ENCODE data around the gene POP7.
"Not testable (repeated sequence)": the region's sequence is repeated elsewhere in the genome, so short reads cannot be mapped to it uniquely, and the experiment has no call there.

POP7 gene

DNA sequence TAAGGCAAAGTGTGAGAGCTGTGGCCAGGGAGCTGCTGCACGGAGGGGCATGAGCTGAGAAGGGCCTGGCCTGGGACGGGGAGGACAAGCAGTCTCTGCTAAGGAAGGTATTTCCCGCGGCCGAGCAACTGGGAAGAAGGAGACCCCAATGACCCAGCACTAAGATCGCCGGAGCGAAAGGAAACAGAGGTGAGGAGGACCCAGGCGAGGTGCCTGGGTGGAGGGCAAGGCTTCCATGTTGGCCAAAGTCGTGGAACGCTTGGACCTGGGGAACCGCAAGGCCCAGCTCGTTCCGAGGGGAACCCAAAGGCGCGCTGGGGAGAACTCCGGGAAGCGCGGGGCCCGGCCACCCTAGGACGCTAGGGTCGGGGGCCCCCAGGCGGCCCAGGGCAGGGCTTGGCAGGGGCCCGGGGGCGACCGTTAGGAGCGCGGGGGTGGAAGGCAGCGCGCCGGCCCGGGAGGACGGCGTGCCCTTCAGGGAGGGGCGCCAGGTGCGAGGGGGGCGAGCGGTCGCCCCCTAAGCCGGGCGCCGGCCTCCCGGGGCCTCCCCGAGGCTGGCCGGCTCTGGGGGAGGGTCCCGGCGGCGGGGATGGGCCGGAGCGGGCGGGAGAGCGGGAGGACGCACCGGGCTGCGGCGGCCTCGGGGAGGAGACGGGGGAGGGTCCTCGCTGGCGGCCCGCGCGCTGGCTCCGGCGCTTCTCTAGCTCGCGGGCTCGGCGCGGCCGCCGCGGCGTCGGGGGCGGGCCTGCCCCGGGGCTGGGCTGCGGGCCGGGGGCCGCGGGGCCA is 12.4 kb upstream of the POP7 start:
- Mint-ChIP-seq H3K36me3 (peaks cover 5% of the 10 kb centered on the region), H3K27me3 (no peaks in the 10 kb centered on the region), H3K27ac (peak overlapping the region; percentile 90), H3K4me3 (peak overlapping the region; percentile 91), H3K9me3 (no peaks in the 10 kb centered on the region), H3K4me1 (peaks cover 31% of the 10 kb centered on the region)
- peak; percentile 31 for ATAC-seq (ENCODE audit: low read depth)
- no peak for DNase-seq (ENCODE audit: low spot score in 2 of 2)

DNA sequence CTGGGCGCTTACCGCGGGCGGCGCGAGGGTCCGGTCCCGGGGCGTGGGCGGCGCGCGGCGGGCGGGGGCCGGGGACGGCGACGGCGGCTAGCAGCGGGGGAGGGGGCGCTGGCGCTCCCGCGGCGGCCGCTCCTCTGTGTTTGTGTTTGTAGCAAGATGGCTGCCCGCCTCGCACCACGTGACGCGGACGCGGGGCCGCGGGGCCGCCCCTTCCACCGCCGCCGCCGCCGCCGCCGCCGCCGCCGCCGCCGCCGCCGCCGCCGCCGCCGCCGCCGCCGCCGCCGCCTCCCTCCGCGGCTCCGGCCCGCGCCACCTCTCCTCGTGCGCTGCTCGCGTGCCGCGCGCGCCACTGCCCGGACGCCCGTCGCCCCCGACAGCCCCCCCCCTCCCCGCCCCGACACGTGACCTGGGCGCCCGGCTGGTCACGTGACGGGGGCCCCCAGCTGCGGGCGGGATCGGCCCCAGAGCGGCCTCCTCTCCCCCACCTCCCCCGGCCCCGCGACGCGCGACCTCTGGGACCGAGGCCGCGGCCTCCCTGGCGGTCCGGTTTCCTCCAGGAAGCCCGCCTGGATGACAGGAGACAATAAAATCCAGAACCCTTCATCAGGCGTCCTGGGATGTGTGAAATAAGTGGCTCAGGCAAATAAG is 11.7 kb upstream of the POP7 start, which contains the start of gene GIGYF1:
TSS of gene GIGYF1 (minus strand) at position 153 of the 648 bp plus-strand sequence. CDS start 6,012 bp downstream, outside the sequence.
- peak; percentile 46 to 69 for DNase-seq (ENCODE audit: low spot score in 2 of 2)
- Mint-ChIP-seq H3K27me3 (no peaks in the 10 kb centered on the region), H3K4me1 (peaks cover 26% of the 10 kb centered on the region), H3K36me3 (no peaks in the 10 kb centered on the region), H3K9me3 (no peaks in the 10 kb centered on the region), H3K27ac (peak within 1 kb of the TSS; percentile 90), H3K4me3 (peak within 1 kb of the TSS; percentile 91)
- ATAC-seq (ENCODE audit: low read depth): peak; percentile 73

DNA sequence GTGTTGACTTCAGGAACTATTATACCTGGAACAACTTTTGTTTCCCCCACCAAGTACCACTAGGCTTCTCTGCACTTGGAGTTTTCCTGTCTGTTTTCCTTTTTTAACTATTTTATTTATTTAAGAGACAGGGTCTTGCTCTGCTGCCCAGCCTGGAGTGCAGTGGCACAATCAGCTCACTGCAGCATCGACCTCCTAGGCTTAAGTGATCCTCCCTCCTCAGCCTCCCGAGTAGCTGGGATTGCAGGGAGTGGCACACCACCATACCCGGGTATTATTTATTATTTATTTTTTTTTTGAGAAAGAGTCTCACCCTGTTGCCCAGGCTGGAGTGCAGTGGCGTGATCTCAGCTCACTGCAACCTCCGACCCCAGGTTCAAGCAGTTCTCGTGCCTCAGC is 9.8 kb upstream of the POP7 start:
- H3K36me3 Mint-ChIP-seq: no peaks in the 10 kb centered on the region
- no peak for DNase-seq (ENCODE audit: low spot score in 2 of 2)
- H3K9me3 Mint-ChIP-seq: no peaks in the 10 kb centered on the region
- H3K4me1 Mint-ChIP-seq: peaks cover 22% of the 10 kb centered on the region
- no peak for ATAC-seq (ENCODE audit: low read depth)
- H3K27ac Mint-ChIP-seq: peak overlapping the region; percentile 73
- H3K27me3 Mint-ChIP-seq: no peaks in the 10 kb centered on the region
- no peak overlapping the region for H3K4me3 Mint-ChIP-seq

GRCh38 chr7:100699018-100699417 is 6.9 kb upstream of the POP7 start:
- Mint-ChIP-seq H3K9me3 (no peaks in the 10 kb centered on the region), H3K4me1 (peaks cover 5% of the 10 kb centered on the region), H3K4me3 (no peak overlapping the region), H3K27me3 (no peaks in the 10 kb centered on the region), H3K27ac (no peak overlapping the region), H3K36me3 (no peaks in the 10 kb centered on the region)
- no peak for DNase-seq (ENCODE audit: low spot score in 2 of 2)
- ATAC-seq (ENCODE audit: low read depth): no peak

DNA sequence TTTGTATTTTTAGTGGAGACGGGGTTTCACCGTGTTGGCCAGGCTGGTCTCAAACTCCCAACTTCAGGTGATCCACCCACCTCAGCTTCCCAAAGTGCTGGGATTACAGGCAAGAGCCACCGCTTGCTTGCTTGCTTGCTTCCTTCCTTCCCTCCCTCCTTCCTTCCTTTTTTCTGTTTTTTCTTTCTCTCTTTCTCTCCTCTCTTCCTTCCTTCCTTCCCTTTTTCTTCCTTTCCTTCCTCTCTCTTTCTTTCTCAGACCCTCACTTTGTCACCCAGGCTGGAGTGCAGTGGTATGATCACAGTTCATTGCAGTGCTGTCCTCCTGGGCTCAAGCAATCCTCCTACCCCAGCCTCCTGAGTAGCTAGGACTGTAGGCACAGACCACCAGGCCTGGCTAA is 4.8 kb upstream of the POP7 start:
- H3K27ac Mint-ChIP-seq; H3K4me1 Mint-ChIP-seq; H3K36me3 Mint-ChIP-seq; DNase-seq (ENCODE audit: low spot score in 2 of 2); H3K9me3 Mint-ChIP-seq; ATAC-seq (ENCODE audit: low read depth); H3K27me3 Mint-ChIP-seq; H3K4me3 Mint-ChIP-seq: not testable (repeated sequence)

DNA sequence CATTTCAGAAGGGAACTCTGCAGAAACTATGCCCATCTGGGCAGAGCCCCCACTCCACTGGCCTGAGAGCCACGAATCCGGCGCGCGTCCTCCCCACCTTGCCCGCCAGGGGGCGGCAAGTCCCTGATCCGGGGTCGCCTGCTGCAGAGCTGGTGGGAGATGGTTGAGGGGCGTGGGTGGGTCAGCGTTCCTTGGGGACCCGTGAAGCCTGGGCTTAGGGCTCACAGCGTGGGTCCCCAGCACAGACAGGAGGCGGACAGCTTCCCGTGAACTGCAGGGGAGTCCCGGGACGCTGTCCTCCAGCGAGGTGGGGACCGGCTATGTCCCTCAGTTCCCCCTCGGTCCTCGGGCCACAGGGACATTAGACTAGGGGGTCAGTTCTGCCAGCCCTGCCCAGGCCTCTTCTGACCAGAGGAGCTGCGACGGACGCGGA is 585 bp upstream of the POP7 start:
- Mint-ChIP-seq H3K4me3 (peak overlapping the region; percentile 95), H3K4me1 (peaks cover 8% of the 10 kb centered on the region), H3K36me3 (peaks cover 2% of the 10 kb centered on the region), H3K27ac (peak overlapping the region; percentile 91), H3K27me3 (no peaks in the 10 kb centered on the region), H3K9me3 (no peaks in the 10 kb centered on the region)
- peak; percentile 55 for ATAC-seq (ENCODE audit: low read depth)
- peak; percentile 81 to 87 for DNase-seq (ENCODE audit: low spot score in 2 of 2)

DNA sequence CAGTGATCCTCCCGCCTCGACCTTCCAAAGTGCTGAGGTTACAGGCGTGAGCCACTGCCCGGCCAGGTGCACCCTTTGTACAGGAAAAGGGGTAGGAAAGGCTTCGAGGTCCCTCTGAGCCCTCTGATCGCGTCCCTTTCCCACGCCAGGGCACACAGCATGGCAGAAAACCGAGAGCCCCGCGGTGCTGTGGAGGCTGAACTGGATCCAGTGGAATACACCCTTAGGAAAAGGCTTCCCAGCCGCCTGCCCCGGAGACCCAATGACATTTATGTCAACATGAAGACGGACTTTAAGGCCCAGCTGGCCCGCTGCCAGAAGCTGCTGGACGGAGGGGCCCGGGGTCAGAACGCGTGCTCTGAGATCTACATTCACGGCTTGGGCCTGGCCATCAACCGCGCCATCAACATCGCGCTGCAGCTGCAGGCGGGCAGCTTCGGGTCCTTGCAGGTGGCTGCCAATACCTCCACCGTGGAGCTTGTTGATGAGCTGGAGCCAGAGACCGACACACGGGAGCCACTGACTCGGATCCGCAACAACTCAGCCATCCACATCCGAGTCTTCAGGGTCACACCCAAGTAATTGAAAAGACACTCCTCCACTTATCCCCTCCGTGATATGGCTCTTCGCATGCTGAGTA is 871 bp downstream of the POP7 start:
- Mint-ChIP-seq H3K27me3 (no peaks in the 10 kb centered on the region), H3K9me3 (no peaks in the 10 kb centered on the region), H3K27ac (peak overlapping the region; percentile 91), H3K36me3 (peaks cover 2% of the 10 kb centered on the region), H3K4me3 (peak overlapping the region; percentile 95), H3K4me1 (peaks cover 8% of the 10 kb centered on the region)
- ATAC-seq (ENCODE audit: low read depth): no peak
- DNase-seq (ENCODE audit: low spot score in 2 of 2): no peak

DNA sequence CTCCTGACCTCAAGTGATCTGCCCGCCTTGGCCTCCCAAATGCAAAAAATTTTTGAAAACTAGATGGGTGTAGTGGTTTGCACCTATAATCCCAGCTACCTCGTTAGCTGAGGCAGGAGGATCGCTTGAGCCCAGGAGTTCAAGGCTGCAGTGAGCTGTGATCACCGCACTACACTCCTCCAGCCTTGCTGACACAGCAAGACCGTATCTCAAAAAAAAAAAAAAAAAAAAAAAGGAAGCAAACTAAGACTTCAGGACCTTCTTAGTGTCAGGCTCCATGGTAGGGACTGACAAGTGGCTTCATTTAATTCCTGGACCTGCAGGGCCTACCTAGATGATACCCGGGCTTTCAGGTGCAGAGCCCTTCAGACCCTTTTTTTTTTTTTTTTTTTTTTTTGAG is 2.5 kb downstream of the POP7 start:
- ATAC-seq (ENCODE audit: low read depth) (no peak), DNase-seq (ENCODE audit: low spot score in 2 of 2) (no peak)
- H3K27me3 Mint-ChIP-seq: no peaks in the 10 kb centered on the region
- H3K27ac Mint-ChIP-seq: no peak overlapping the region
- H3K4me1 Mint-ChIP-seq: peaks cover 8% of the 10 kb centered on the region
- no peaks in the 10 kb centered on the region for H3K9me3 Mint-ChIP-seq
- H3K4me3 Mint-ChIP-seq: no peak overlapping the region
- peaks cover 2% of the 10 kb centered on the region for H3K36me3 Mint-ChIP-seq

GRCh38 chr7:100710452-100710851 is 4.5 kb downstream of the POP7 start:
- no peak overlapping the region for H3K27ac Mint-ChIP-seq
- no peaks in the 10 kb centered on the region for H3K27me3 Mint-ChIP-seq
- peaks cover 8% of the 10 kb centered on the region for H3K4me1 Mint-ChIP-seq
- DNase-seq (ENCODE audit: low spot score in 2 of 2) (no peak), ATAC-seq (ENCODE audit: low read depth) (no peak)
- H3K36me3 Mint-ChIP-seq: peaks cover 2% of the 10 kb centered on the region
- no peak overlapping the region for H3K4me3 Mint-ChIP-seq
- no peaks in the 10 kb centered on the region for H3K9me3 Mint-ChIP-seq

GRCh38 chr7:100711369-100711768 is 5.4 kb downstream of the POP7 start:
- DNase-seq (ENCODE audit: low spot score in 2 of 2): no peak
- no peaks in the 10 kb centered on the region for H3K9me3 Mint-ChIP-seq
- no peak overlapping the region for H3K4me3 Mint-ChIP-seq
- H3K27me3 Mint-ChIP-seq: no peaks in the 10 kb centered on the region
- H3K4me1 Mint-ChIP-seq: peaks cover 8% of the 10 kb centered on the region
- H3K36me3 Mint-ChIP-seq: peaks cover 2% of the 10 kb centered on the region
- H3K27ac Mint-ChIP-seq: no peak overlapping the region
- no peak for ATAC-seq (ENCODE audit: low read depth)

DNA sequence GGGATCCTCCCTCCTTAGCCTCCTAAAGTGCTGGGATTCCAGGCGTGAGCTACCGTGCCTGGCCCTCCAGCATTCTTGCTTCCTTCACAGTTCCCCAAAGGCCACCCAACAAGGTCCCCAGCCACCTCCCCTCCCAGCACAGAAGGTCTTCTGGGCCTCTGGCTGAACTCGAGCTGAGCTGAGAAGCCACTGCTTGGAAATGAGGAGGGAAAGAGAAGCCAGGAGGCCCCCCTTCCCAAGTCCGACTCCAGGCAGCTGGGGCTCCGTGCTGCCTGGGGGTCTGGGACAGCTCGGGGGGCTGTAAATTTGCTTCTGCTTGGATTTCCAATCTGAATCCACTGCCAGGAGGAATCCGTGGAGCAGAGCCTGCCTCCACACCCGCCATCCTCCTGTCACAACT is 8.8 kb downstream of the POP7 start:
- peaks cover 5% of the 10 kb centered on the region for H3K36me3 Mint-ChIP-seq
- no peak overlapping the region for H3K4me3 Mint-ChIP-seq
- no peak for ATAC-seq (ENCODE audit: low read depth)
- no peak for DNase-seq (ENCODE audit: low spot score in 2 of 2)
- peaks cover 11% of the 10 kb centered on the region for H3K9me3 Mint-ChIP-seq
- no peak overlapping the region for H3K27ac Mint-ChIP-seq
- no peaks in the 10 kb centered on the region for H3K4me1 Mint-ChIP-seq
- H3K27me3 Mint-ChIP-seq: peaks cover 9% of the 10 kb centered on the region

GRCh38 chr7:100717073-100717472 is 11.2 kb downstream of the POP7 start:
- not testable (repeated sequence) for H3K36me3 Mint-ChIP-seq; H3K4me3 Mint-ChIP-seq; H3K4me1 Mint-ChIP-seq; ATAC-seq (ENCODE audit: low read depth); H3K27ac Mint-ChIP-seq; DNase-seq (ENCODE audit: low spot score in 2 of 2)
- Mint-ChIP-seq H3K27me3 (peaks cover 13% of the 10 kb centered on the region), H3K9me3 (peaks cover 11% of the 10 kb centered on the region)

GRCh38 chr7:100719523-100720278 is 13.8 kb downstream of the POP7 start:
- no peaks in the 10 kb centered on the region for H3K4me1 Mint-ChIP-seq
- no peak for DNase-seq (ENCODE audit: low spot score in 2 of 2)

GRCh38 chr7:100720279-100720670 is 14.4 kb downstream of the POP7 start, which contains the start of gene EPO:
Gene EPO, plus strand, starts transcription at chr7:100720468. Its CDS starts 513 bp downstream, at chr7:100720981.
- Mint-ChIP-seq H3K27me3 (peaks cover 24% of the 10 kb centered on the region), H3K9me3 (peaks cover 11% of the 10 kb centered on the region), H3K36me3 (peaks cover 5% of the 10 kb centered on the region), H3K4me3 (no peak within 1 kb of the TSS), H3K27ac (no peak within 1 kb of the TSS), H3K4me1 (peaks cover 3% of the 10 kb centered on the region)
- no peak for DNase-seq (ENCODE audit: low spot score in 2 of 2)
- ATAC-seq (ENCODE audit: low read depth): no peak

More at GRCh38 chr7:100719523-100720278, 13.8 kb downstream of the POP7 start:
- Mint-ChIP-seq H3K27me3 (peaks cover 24% of the 10 kb centered on the region), H3K36me3 (peaks cover 5% of the 10 kb centered on the region), H3K27ac (no peak overlapping the region), H3K9me3 (peaks cover 11% of the 10 kb centered on the region), H3K4me3 (no peak overlapping the region)
- ATAC-seq (ENCODE audit: low read depth): no peak

All from memory B cell (primary cell).